HG03045 (cell line): ENCODE measurements around the gene VIT.

Experiments used
- ATAC-seq: cut with Tn5 transposase; IDR thresholded peaks from one replicate; pipeline ENCODE4 v1.9.1; 2021; ENCODE audit warnings: mild to moderate bottlenecking, moderate library complexity; ENCODE audit not compliant: unreplicated experiment

Gene VIT

GRCh38 chr2:36707050-36707449 lies 10.5 kb downstream of the VIT start:
- no peak for ATAC-seq

- no peak for ATAC-seq
These were observed 11.7 kb downstream of the VIT start for GRCh38 chr2:36708041-36708741.

DNA sequence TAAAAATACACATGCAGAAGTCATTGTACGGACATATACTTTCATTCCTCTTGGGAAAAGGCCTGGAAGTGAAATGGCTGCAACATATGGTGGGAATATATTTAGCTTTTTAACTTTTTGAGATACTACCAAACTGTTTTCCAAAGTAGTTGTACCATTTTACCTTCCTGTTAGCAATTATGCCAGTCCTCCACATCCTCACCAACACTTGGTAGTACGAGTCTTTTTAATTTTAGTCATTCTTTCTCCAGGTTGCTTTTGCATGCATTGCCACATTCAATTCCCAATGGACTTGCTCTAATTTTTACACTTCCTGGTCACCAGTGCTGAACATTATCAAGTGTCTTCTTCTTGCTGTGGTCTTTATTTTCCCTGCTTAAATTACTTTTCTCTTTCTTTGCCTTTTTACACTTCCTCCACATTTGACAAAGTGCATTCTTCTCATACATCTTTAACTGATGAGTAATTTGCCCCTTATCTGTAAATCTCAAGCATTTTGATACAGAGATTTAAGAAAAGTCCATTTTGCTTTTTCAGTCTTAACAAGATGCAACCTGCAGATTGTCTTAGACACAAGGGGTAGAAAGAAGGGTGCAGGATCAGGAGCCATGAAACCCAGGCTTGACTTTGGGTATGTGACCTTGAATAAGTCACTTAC lies 14.5 kb downstream of the VIT start:
- ATAC-seq = no peak

- ATAC-seq = no peak
These were observed 15.3 kb downstream of the VIT start for GRCh38 chr2:36711741-36712314.

DNA sequence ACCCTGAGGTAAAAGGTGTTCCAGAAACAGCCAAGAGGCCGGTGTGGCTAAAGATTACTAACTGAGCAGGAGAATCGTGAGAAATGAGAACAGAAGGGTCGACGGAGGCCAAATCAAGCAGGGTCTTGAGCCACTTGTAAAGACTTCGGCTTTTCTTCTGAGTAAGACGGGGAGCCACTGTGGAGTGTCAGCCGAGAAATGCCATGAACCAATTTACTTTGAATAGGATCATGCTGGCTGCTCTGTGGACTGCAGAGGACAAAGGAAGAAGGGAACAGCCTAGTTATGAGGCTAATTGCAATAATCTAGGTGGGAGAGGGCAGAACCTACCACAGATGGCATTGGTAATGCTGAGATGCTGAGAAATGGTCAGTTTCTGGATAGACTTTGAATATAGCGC lies 16.8 kb downstream of the VIT start:
- no peak for ATAC-seq

DNA sequence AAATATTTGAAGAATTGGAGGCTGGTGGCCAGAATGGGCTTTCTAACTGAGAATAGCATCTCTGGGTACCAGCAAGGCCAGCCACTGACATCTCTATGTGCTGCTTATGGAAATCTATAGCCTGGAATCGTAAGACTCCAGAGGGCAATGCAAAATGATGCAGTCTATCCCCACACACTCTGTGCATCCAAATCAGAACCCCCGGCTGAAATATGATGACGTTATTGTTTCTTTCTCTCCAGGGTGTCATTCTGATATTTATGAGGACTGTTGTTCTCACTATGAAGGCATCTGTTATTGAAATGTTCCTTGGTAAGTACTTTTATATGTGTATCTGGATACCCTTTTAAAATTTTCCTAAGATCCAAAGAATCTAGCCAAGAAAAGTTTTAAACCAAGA lies 19.6 kb downstream of the VIT start:
- no peak for ATAC-seq

GRCh38 chr2:36717603-36718266 lies 21.2 kb downstream of the VIT start:
- ATAC-seq = no peak

- ATAC-seq = no peak
These were observed 31.0 kb downstream of the VIT start for GRCh38 chr2:36727550-36727949.

GRCh38 chr2:36729067-36729466 lies 32.6 kb downstream of the VIT start:
- no peak for ATAC-seq

GRCh38 chr2:36731941-36732672 lies 35.6 kb downstream of the VIT start:
- no peak for ATAC-seq

DNA sequence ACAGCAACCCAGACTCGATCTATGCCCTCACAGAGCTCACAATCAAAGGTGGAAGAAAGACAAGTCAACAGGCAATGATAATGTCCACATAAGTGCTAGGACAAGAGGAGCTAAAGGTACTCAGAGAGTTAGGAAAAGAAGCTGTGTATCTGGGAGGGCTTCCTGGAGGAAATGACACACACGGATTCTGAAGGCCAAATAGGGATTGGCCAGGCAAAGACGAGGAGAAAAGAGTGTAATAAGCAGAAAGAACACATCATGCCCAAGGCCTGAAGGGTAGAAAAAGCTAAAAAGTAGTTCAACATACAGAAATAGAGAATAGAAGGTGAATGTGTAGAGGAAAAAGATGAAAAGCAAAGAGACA lies 36.1 kb downstream of the VIT start:
- no peak for ATAC-seq

- ATAC-seq = no peak
These were observed 36.7 kb downstream of the VIT start for GRCh38 chr2:36733215-36733614.

- ATAC-seq = no peak
These were observed 37.8 kb downstream of the VIT start for GRCh38 chr2:36734304-36734703.

DNA sequence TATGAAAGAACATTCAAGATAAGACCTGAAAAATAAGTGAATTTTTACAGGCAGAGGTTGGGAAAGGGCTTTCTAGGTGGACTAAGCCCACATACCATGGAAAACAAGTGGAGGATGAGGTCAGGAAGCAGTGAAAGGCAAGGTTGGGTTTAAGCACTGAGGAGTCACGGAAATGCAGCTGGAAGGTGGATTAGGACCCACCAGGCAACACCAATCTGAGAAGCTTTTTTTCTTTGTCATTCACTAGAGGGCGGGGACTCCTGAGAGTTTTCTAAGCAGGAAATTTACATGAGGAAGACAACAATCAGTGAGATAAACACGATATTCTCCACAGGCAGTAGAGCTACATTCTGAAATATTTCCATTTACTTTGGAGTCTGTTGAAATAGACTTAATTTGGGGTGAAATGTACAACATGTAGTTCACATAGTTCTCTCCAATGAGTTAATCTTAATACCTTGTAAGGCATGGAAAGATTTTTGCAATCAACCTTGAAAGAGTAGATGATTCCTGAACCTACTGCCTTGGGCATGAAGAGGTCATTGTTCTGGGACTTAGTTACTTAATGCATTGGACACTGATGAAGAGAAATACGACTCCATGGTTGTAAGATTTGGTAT lies 40.7 kb downstream of the VIT start:
- ATAC-seq = no peak

- no peak for ATAC-seq
These were observed 43.6 kb downstream of the VIT start for GRCh38 chr2:36740061-36740460.

- no peak for ATAC-seq
These were observed 44.8 kb downstream of the VIT start for GRCh38 chr2:36741188-36741837.

- ATAC-seq = no peak
These were observed 47.4 kb downstream of the VIT start for GRCh38 chr2:36743954-36744353.

DNA sequence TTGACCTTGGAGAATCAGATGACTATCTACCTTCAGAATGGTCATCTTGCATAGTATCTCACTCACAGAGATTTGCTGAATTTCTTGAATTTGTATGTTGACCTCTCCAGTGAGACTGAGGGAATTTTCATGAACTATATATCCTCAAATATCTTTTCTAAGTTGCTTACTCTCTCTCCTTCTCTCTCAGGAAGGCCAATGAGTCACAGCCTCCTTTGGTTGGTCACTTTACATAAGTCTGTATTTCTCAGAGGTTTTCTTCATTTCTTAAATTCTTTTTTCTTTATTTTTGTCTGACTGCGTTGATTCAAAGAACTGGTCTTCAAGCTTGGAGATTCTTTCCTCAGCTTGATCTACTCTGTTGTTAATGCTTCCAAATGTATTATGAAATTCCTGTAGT lies 51.7 kb downstream of the VIT start:
- ATAC-seq = no peak

- ATAC-seq = no peak
These were observed 53.6 kb downstream of the VIT start for GRCh38 chr2:36750101-36750500.

GRCh38 chr2:36753706-36754221 lies 57.3 kb downstream of the VIT start:
- no peak for ATAC-seq
